GM12892 (cell line): ENCODE measurements around the gene SYT2.

Experiments used
- POLR2A ChIP-seq: IDR thresholded peaks from 2 replicates; pipeline ENCODE4 v1.6.1; 2011; ENCODE audit warnings: low read depth, low read length, control low read depth
- POLR2AphosphoS5 ChIP-seq: IDR thresholded peaks from 2 replicates; pipeline ENCODE4 v1.6.1; 2011; ENCODE audit warnings: low read depth, low read length, control low read depth
- TAF1 ChIP-seq: IDR thresholded peaks from 2 replicates; pipeline ENCODE4 v1.6.1; 2011; ENCODE audit warnings: low read depth, mild to moderate bottlenecking, control low read depth, low read length, borderline replicate concordance

GRCh38 chr1:202656057-202656456 is 54.2 kb downstream of the SYT2 start:
- TF ChIP-seq POLR2A (no peak), POLR2AphosphoS5 (no peak), TAF1 (no peak)
